ENCODE data around the gene RBAK.
"Not testable (repeated sequence)": the region's sequence is repeated elsewhere in the genome, so short reads cannot be mapped to it uniquely, and the experiment has no call there.

DNA sequence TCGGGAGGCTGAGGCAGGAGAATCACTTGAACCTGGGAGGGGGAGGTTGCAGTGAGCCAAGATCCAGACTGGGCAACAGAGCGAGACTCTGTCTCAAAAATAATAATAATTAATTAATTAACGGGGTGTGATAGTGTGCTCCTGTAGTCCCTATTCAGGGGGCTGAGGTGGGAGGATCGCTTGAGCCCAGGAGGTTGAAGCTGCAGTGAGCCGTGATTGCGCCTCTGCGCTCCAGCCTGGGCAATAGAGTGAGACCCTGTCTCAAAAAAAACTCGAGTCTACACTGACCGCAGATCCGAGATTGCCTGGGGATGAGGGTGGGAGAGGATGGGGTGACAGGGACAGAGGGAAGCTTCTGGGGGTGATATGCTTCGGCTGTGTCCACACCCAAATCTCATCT, 29.5 kb downstream of the RBAK start:
- not testable (repeated sequence) for TF ChIP-seq POLR2AphosphoS5, EP300 (IDR thresholded peaks at IDR 0.05)

Data from stomach (tissue), 4 donors.